NT2/D1 (cell line): Measurements from ENCODE around the gene LDLRAD3.

ENCODE experiments used
- SUZ12 ChIP-seq: IDR thresholded peaks from 2 replicates; pipeline ENCODE4 v1.6.1; 2011; ENCODE audit not compliant: insufficient read length, insufficient read depth; ENCODE audit errors: extremely low read depth
- YY1 ChIP-seq: IDR thresholded peaks from 2 replicates; pipeline ENCODE4 v1.6.1; 2011; ENCODE audit not compliant: insufficient read length, insufficient read depth

- TF ChIP-seq SUZ12 (no peak), YY1 (no peak)
These were observed 25.5 kb downstream of the LDLRAD3 start for GRCh38 chr11:35969089-35970042.
